ENCODE results near the gene PCNX2. TPM values are rescaled to one million over a fixed set of nuclear protein-coding genes. Genes with fewer than 3 reads are reported as not detected.

Gene PCNX2
- polyA plus RNA-seq, 3 donors, result 0.29 to 7.9 (median 0.62) TPM

GRCh38 chr1:233315718-233316301, 20.3 kb upstream of the PCNX2 start:
- no peak overlapping the region for H2AFZ ChIP-seq (ENCODE audit: insufficient read depth, low read depth, low read length, poor library complexity, severe bottlenecking)
- no peaks in the 10 kb centered on the region for H3K36me3 Mint-ChIP-seq
- TF ChIP-seq, protein P1, sequence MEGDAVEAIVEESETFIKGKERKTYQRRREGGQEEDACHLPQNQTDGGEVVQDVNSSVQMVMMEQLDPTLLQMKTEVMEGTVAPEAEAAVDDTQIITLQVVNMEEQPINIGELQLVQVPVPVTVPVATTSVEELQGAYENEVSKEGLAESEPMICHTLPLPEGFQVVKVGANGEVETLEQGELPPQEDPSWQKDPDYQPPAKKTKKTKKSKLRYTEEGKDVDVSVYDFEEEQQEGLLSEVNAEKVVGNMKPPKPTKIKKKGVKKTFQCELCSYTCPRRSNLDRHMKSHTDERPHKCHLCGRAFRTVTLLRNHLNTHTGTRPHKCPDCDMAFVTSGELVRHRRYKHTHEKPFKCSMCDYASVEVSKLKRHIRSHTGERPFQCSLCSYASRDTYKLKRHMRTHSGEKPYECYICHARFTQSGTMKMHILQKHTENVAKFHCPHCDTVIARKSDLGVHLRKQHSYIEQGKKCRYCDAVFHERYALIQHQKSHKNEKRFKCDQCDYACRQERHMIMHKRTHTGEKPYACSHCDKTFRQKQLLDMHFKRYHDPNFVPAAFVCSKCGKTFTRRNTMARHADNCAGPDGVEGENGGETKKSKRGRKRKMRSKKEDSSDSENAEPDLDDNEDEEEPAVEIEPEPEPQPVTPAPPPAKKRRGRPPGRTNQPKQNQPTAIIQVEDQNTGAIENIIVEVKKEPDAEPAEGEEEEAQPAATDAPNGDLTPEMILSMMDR (IDR thresholded peaks at IDR 0.05), result no peak
- H3K4me1 Mint-ChIP-seq, result no peaks in the 10 kb centered on the region
- H3K27ac Mint-ChIP-seq, result no peak overlapping the region
- no peaks in the 10 kb centered on the region for H3K4me1 ChIP-seq (ENCODE audit: control insufficient read depth in 1 of 2, insufficient read depth in 2 of 2, low read length in 2 of 2)
- no CpG with 5 or more reads among the region's 1 CpG for WGBS (ENCODE audit: insufficient coverage)
- no peaks in the 10 kb centered on the region for H3K79me2 ChIP-seq (ENCODE audit: insufficient read depth, low read length)
- peaks cover 11 to 17% (median 16%) of the 10 kb centered on the region in 3 donors for H3K27me3 Mint-ChIP-seq (ENCODE audit: low read depth in 3 of 3)
- H3K9me3 Mint-ChIP-seq, result peaks cover 0 to 2% (median 0%) of the 10 kb centered on the region in 7 donors
- H3K9ac ChIP-seq (ENCODE audit: insufficient read depth, low read length, poor library complexity, severe bottlenecking), result no peak overlapping the region
- peaks cover 4 to 5% of the 10 kb centered on the region in 2 donors for H3K27me3 ChIP-seq (ENCODE audit: control insufficient read depth in 2 of 2, insufficient read depth in 2 of 2, low read length in 2 of 2)
- H3K4me3 Mint-ChIP-seq, result no peak overlapping the region
- H3K4me3 ChIP-seq (replicated peaks in 1 of 3; ENCODE audit: low read depth in 2 of 3, low read length in 3 of 3), result no peak overlapping the region
- H3K36me3 ChIP-seq (replicated peaks in 1 of 2; ENCODE audit: control insufficient read depth in 1 of 2, insufficient read depth in 2 of 2, low read length in 2 of 2), result no peaks in the 10 kb centered on the region
- no peak for DNase-seq
- H3K9me3 ChIP-seq (replicated peaks in 1 of 2; ENCODE audit: control insufficient read depth in 1 of 2, insufficient read depth in 1 of 2, low read length in 2 of 2), result no peaks in the 10 kb centered on the region
- H4K20me1 ChIP-seq (ENCODE audit: insufficient read depth, low read length), result no peaks in the 10 kb centered on the region
- intact Hi-C loops (cut with micrococcal nuclease), result no loop called here
- H3K4me2 ChIP-seq (replicated peaks; ENCODE audit: extremely low read depth, low read length, poor library complexity, severe bottlenecking), result no peak overlapping the region
- H3K27ac ChIP-seq (ENCODE audit: low read depth in 1 of 2, low read length in 2 of 2), result no peak overlapping the region

- peaks cover 2 to 3% of the 10 kb centered on the region in 2 donors for H3K27me3 ChIP-seq (ENCODE audit: control insufficient read depth in 2 of 2, insufficient read depth in 2 of 2, low read length in 2 of 2)
- intact Hi-C loops (cut with micrococcal nuclease), result no loop called here
- Mint-ChIP-seq H3K36me3 (no peaks in the 10 kb centered on the region), H3K4me1 (no peaks in the 10 kb centered on the region), H3K27me3 (ENCODE audit: low read depth in 3 of 3) (peaks cover 11 to 13% (median 12%) of the 10 kb centered on the region in 3 donors), H3K9me3 (no peaks in the 10 kb centered on the region), H3K27ac (no peak overlapping the region), H3K4me3 (no peak overlapping the region)
- H3K79me2 ChIP-seq (ENCODE audit: insufficient read depth, low read length), result no peaks in the 10 kb centered on the region
- no peaks in the 10 kb centered on the region for H4K20me1 ChIP-seq (ENCODE audit: insufficient read depth, low read length)
- no peaks in the 10 kb centered on the region for H3K9me3 ChIP-seq (replicated peaks in 1 of 2; ENCODE audit: control insufficient read depth in 1 of 2, insufficient read depth in 1 of 2, low read length in 2 of 2)
- H3K4me2 ChIP-seq (replicated peaks; ENCODE audit: extremely low read depth, low read length, poor library complexity, severe bottlenecking), result no peak overlapping the region
- H2AFZ ChIP-seq (ENCODE audit: insufficient read depth, low read depth, low read length, poor library complexity, severe bottlenecking), result no peak overlapping the region
- no peak overlapping the region for H3K4me3 ChIP-seq (replicated peaks in 1 of 3; ENCODE audit: low read depth in 2 of 3, low read length in 3 of 3)
- H3K9ac ChIP-seq (ENCODE audit: insufficient read depth, low read length, poor library complexity, severe bottlenecking), result no peak overlapping the region
- TF ChIP-seq, protein P1 (IDR thresholded peaks at IDR 0.05), result no peak
- no peaks in the 10 kb centered on the region for H3K36me3 ChIP-seq (replicated peaks in 1 of 2; ENCODE audit: control insufficient read depth in 1 of 2, insufficient read depth in 2 of 2, low read length in 2 of 2)
- no peaks in the 10 kb centered on the region for H3K4me1 ChIP-seq (ENCODE audit: control insufficient read depth in 1 of 2, insufficient read depth in 2 of 2, low read length in 2 of 2)
- WGBS (ENCODE audit: insufficient coverage), result 83% methylated on average over 1 of the region's 4 CpGs
- no peak for DNase-seq
- no peak overlapping the region for H3K27ac ChIP-seq (ENCODE audit: low read depth in 1 of 2, low read length in 2 of 2)
Measured at GRCh38 chr1:233313434-233314155, 18.1 kb upstream of the PCNX2 start.

Measured in CD14-positive monocyte (primary cell).